Epithelial cell of proximal tubule (primary cell): ENCODE data around the gene EIPR1. TPM values are rescaled to one million over a fixed set of nuclear protein-coding genes. Genes with fewer than 3 reads are reported as not detected.

Experiments used
- DNase-seq: peaks from one replicate; pipeline ENCODE4 v3.0.0-alpha.2; 2011; ENCODE audit warnings: low read depth
- H3K4me3 ChIP-seq: 2 replicates; pipeline ENCODE4 v1.5.1; 2011; ENCODE audit warnings: low read depth, mild to moderate bottlenecking, low read length
- total RNA-seq: library from RNA; depleted of rRNA; stranded (reverse); fragments of >200 nt; gene quantifications from 2 replicates; pipeline ENCODE4 v1.2.3, GENCODE V29; 2015
- TF ChIP-seq, protein P1 (sequence below): conservative IDR thresholded peaks from 2 replicates; pipeline ENCODE4 v1.5.1; 2012; ENCODE audit warnings: low read depth, mild to moderate bottlenecking, low read length

EIPR1 gene
- total RNA-seq, 1 donor from 2014 or later = 43.9 TPM

- DNase-seq = no peak
- TF ChIP-seq, protein P1, sequence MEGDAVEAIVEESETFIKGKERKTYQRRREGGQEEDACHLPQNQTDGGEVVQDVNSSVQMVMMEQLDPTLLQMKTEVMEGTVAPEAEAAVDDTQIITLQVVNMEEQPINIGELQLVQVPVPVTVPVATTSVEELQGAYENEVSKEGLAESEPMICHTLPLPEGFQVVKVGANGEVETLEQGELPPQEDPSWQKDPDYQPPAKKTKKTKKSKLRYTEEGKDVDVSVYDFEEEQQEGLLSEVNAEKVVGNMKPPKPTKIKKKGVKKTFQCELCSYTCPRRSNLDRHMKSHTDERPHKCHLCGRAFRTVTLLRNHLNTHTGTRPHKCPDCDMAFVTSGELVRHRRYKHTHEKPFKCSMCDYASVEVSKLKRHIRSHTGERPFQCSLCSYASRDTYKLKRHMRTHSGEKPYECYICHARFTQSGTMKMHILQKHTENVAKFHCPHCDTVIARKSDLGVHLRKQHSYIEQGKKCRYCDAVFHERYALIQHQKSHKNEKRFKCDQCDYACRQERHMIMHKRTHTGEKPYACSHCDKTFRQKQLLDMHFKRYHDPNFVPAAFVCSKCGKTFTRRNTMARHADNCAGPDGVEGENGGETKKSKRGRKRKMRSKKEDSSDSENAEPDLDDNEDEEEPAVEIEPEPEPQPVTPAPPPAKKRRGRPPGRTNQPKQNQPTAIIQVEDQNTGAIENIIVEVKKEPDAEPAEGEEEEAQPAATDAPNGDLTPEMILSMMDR = no peak
Observed at GRCh38 chr2:3248754-3249475, 128.7 kb downstream of the EIPR1 start.

GRCh38 chr2:3246928-3247714 lies 130.5 kb downstream of the EIPR1 start:
- TF ChIP-seq, protein P1 = no peak
- DNase-seq = no peak
- H3K4me3 ChIP-seq = no peak overlapping the region

More at GRCh38 chr2:3248754-3249475, 128.7 kb downstream of the EIPR1 start:
- H3K4me3 ChIP-seq = no peak overlapping the region

DNA sequence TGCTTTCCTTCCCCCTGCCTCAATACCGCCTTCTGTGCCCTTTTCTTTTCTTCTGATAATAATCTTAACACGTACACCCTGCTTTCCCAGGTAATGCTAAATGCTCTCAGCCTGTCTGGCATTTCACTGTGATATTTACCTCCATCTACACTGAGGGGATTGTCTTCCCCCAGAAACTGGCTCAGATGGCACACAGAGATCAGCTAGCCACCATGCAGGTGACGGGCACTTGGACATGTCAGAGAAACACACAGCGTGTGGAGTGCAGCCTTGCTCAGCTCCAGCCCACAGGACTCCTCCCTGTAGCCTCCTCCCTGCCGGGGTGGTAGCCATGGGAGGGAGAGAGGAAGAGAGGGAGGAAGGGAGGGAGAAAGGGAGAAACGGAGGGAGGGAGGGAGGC lies 131.2 kb downstream of the EIPR1 start:
- DNase-seq = no peak
- no peak overlapping the region for H3K4me3 ChIP-seq
- TF ChIP-seq, protein P1 = no peak

- no peak overlapping the region for H3K4me3 ChIP-seq
- DNase-seq = no peak
- TF ChIP-seq, protein P1 = no peak
Observed at GRCh38 chr2:3244486-3244885, 133.1 kb downstream of the EIPR1 start.

DNA sequence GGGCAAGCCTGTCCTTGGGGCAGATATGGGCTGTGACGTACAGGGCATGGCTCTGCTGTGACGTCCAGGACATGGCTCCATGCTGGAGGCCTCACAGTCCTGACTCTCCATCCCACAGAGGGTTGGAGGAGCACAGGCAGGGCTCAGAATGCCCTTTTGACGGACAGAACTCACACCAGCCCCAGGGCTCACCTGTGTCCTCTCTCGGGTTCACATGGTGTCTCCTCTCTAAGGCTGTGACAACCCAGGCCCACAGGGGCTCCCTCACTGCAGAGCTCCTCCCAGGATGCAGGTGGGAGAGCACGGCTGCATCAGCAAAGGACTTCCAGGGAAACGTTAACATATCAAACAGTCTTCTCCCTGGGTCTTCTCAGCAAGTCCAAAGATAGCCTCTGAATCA lies 133.8 kb downstream of the EIPR1 start:
- DNase-seq = no peak
- TF ChIP-seq, protein P1 = no peak
- no peak overlapping the region for H3K4me3 ChIP-seq

DNA sequence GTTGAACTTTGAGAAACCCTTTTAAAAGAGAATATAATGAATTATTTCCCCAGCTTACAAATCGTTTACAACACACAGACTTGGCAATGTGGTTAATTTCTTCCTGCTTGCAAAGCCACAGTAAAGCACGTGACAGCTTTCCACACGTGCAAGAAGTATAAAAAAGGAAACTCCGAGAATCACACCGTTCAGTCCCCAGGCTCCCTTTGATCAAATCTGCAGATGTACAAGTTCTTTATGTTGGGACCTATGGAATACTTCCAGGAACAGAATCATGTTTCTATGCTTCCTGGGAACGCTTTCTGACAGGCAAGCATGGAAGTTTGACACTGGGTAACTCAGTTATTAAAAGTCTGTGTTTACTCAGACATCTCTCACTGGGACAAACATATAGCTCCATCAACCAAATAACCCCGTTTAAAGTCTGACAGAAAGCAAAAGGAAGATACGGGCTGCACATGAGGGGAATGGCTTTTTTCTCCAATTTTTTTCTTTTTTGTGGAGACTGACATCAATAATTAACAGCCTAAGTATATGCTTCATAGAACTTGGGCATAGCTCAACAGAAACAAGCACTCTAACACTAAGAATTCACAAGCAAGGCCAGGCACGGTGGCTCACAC lies 134.8 kb downstream of the EIPR1 start:
- H3K4me3 ChIP-seq = no peak overlapping the region
- TF ChIP-seq, protein P1 = no peak
- DNase-seq = no peak
